ENCODE data around the gene ACSS1.

The ACSS1 gene

GRCh38 chr20:24998631-24999445, 59.1 kb downstream of the ACSS1 start:
- TF ChIP-seq CTCF (IDR thresholded peaks at IDR 0.05) (no peak), ZFX (IDR thresholded peaks at IDR 0.05; ENCODE audit: borderline replicate concordance) (no peak)

GRCh38 chr20:24998121-24998520, 59.8 kb downstream of the ACSS1 start:
- no peak for TF ChIP-seq ZFX (IDR thresholded peaks at IDR 0.05; ENCODE audit: borderline replicate concordance)
- no peak overlapping the region for H3K27ac ChIP-seq

More at GRCh38 chr20:24998631-24999445, 59.1 kb downstream of the ACSS1 start:
- no peak overlapping the region for H3K27ac ChIP-seq

- TF ChIP-seq ZFX (IDR thresholded peaks at IDR 0.05; ENCODE audit: borderline replicate concordance) (no peak), CTCF (IDR thresholded peaks at IDR 0.05) (no peak)
- no peak overlapping the region for H3K27ac ChIP-seq
These were observed 61.2 kb downstream of the ACSS1 start for GRCh38 chr20:24996449-24997377.

- no peak for TF ChIP-seq ZFX (IDR thresholded peaks at IDR 0.05; ENCODE audit: borderline replicate concordance)
- TF ChIP-seq CTCF (IDR thresholded peaks at IDR 0.05): no peak
- H3K27ac ChIP-seq: no peak overlapping the region
These were observed 62.0 kb downstream of the ACSS1 start for GRCh38 chr20:24995741-24996448.

- peak; percentile 86 for TF ChIP-seq CTCF (IDR thresholded peaks at IDR 0.05)
- no peak for TF ChIP-seq ZFX (IDR thresholded peaks at IDR 0.05; ENCODE audit: borderline replicate concordance)
- H3K27ac ChIP-seq: no peak overlapping the region
These were observed 63.2 kb downstream of the ACSS1 start for GRCh38 chr20:24994470-24995368.

GRCh38 chr20:24994186-24994465, 63.8 kb downstream of the ACSS1 start:
- no peak overlapping the region for H3K27ac ChIP-seq
- TF ChIP-seq CTCF (IDR thresholded peaks at IDR 0.05) (no peak), ZFX (IDR thresholded peaks at IDR 0.05; ENCODE audit: borderline replicate concordance) (no peak)
